Dermis microvascular lymphatic vessel endothelial cell (primary cell): Measurements from ENCODE around the gene HOXA13. TPM values are rescaled to one million over a fixed set of nuclear protein-coding genes. Genes with fewer than 3 reads are reported as not detected.

ENCODE experiments used
- DNase-seq, 2 donors: peaks; one replicate each; pipeline versions ENCODE4 v3.0.0 to v3.0.0-alpha.2; 2010; ENCODE audit warnings: low read depth in 2 of 2
- total RNA-seq: library from RNA; depleted of rRNA; stranded (reverse); fragments of >200 nt; gene quantifications from 2 replicates; pipeline ENCODE4 v1.2.1, GENCODE V29; 2014

The HOXA13 gene
- total RNA-seq, 1 donor from 2014 or later, result not detected

DNA sequence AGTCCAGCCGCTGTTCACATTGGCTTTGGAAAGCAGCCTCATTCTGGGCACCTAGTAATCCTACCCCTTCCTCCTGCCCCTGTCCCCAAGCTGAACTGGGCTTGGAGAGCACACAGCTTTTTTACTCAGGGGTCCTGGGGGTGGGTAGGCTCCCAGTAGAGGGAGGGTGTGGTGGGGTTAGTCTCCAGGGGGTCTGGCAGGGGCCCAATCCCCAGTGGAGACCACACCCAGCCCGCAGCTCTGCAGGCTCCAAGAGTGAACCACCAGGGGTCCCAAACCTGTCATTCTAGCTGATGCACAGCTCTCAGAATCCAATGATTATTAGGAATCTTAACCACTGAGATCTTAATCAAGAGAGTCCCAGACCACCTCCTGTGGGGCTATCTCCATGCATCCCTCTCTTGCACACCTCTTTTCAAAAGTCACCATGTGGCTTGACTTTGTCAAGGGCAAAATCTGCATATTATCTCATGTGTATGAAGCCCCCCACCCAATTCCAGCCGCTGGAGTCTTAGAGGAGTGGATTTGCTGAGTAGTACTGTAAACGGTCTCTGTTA is 17.5 kb downstream of the HOXA13 start:
- no peak for DNase-seq

DNA sequence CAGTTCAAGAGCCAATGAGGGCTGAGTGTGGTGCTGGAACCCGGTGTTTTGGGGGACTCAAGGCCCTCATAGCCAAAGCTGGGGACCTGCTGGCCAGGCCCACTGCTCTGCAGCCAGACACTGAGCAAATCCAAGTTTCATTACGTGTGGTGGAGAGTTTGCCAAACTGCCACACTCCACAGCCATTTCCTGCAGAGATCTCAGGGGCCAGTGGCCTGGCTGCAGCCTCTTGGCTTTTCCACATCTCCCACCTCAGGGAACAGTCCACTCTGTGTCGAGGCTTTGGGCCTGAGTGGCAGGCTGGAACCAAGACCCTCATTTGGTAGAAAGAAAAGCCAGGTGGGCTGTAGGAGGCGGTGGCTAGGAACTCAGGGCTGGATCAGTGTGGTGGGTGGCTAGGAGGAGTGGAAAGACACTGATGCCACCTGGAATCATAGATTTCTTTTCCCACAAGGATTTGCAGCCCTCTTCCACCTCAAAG is 18.1 kb downstream of the HOXA13 start:
- no peak for DNase-seq

DNA sequence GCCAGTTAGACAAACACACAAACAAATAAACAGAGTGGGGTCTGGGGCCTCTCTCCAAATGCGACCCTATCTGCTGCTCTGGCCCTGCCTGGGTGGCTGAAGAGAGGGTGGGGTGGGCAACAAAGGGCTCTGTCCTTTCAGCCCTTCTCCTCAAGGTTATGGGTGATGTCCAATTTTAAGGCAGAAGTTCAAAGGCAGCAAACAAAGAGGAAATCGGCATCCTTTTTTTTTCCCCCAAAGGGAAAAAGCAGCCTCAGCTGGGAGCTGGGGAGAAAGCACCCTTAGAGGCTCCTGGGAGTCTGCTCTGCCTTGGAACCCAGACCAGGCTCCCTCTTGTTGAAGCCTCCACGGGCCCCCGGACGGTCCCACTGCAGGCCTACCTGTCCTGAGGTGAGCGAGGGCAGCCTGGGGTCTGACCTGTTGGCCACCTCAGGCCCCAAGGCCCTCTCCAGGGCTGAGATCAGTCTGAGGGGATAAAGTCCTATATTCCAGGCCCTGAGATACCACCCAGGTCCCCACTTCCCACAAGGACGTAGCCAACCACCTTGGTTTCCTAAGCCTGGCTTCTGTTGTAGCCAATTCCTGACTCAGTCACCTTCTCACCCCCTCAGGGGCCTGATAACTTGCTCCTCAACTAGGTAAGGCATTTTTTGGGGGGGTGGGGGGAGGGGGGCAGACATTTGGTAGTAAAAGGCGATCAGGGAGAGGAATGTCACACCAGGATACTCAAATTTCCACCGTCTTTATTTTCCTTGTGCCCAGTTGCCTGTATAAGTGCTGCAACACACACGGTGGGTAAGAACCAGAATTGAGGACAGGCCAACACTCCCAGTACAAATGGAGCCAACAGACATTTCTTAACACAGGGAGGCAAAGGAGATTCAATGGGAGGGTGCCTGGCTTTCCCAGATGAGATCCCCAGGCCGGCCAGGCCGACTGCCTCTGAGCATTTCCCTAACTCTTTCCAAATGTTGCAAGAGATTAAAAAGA is 19.2 kb downstream of the HOXA13 start:
- DNase-seq, result no peak

DNA sequence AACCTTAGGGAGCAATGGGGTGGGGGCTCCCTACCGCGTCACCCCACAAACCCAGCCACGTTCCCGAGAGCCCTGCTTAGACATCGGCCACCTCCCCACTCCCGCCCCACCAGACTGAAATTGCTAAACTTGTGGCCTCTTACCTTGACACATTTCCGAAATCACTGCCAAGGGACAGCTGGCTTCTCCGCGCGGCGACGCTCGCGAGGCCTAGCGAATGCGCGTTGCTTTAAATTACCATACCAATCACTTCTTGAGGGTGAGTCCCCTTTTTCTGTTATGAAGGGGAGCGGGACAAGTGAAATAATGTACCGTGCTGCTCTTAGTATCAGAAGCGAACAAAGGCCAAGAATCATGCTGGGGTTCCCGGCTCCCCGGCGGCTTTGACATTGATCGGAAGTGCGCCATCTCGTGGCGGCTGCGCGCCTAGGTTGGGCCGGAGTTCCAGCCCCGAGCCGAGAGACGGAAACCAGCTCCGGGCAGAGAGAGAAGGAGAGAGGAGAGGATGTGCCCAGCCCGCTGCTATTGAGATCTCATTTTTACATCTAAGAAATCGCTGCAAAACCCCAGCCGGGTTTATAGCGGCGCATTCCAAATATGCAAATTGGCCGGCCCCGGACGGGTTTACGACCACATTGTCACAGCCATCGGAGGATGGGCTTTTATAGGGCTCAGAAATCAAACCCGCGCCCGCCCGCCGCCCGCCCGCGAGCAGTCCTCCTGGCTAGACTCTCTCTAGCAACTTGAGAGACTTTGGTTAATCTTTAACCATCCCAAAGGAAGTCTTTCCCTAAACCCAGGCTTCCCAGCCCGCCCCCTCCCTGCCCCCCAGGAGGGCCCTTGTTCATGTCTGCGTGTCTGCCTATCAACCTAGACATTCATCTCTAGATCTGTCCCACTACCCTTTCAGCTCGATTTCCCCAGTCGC is 20.1 kb downstream of the HOXA13 start:
- peak; percentile 30 to 71 for DNase-seq

DNA sequence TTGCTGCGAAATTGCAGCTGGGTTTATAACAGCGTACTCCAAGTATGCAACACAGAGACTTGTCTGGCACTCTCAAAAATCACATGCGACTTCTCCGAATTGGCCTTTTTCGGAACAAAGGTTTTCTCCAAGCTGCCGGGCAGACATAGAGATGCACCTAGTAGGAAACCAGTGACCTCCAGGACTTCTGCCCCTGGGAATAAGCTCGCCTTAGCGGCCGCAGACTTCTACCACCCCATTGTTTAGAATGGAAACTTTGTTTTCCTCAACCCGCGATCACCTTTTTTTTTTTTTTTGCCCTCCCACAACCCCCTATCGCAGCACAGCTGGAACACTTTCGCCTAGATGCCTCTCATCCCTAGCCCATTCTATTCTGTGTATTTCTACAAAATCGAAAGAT is 20.9 kb downstream of the HOXA13 start:
- DNase-seq, result no peak

DNA sequence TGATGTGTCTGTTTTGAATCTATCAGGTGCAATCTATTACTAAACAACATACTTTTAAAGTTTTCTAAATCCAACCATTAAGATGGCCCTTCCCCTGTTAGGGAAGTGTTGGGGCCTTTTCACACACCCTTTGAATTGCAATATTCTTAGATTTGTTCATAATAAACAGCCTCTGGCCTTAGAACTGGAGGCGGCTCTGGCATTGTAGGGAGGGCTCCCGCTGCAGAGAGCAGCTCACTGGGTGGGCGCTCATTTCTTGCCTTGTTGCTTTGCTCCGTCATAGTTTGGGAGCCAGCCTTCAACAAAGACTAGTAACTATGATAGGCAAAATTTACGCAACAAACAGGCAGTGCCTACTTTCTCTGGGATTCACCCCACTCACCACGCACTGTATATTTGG is 21.5 kb downstream of the HOXA13 start:
- DNase-seq, result no peak

DNA sequence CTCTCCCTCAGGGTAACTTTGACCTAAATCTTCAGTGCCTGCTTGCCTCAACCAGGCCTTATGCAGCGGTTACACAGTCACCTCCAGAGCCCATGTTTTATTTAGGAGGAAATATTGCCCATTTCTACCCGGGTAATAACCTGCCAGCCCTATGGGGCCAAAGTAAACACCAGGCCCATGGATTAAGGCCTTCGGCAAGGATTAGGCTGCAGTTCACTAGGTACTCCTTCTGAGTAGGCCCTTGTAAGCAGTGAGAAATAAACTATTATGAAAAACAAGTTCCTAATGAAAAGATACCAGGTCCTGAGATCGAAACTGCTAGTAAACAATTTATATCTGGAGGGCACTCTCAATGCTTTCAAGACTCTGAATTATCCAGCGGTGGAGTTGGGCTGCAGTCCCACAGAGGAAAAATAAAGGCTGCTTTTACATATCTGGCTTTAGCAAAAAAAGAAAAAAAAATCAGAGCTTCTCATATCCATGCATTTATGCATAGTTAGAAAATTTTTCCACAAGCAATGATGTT is 22.0 kb downstream of the HOXA13 start:
- DNase-seq, result no peak

DNA sequence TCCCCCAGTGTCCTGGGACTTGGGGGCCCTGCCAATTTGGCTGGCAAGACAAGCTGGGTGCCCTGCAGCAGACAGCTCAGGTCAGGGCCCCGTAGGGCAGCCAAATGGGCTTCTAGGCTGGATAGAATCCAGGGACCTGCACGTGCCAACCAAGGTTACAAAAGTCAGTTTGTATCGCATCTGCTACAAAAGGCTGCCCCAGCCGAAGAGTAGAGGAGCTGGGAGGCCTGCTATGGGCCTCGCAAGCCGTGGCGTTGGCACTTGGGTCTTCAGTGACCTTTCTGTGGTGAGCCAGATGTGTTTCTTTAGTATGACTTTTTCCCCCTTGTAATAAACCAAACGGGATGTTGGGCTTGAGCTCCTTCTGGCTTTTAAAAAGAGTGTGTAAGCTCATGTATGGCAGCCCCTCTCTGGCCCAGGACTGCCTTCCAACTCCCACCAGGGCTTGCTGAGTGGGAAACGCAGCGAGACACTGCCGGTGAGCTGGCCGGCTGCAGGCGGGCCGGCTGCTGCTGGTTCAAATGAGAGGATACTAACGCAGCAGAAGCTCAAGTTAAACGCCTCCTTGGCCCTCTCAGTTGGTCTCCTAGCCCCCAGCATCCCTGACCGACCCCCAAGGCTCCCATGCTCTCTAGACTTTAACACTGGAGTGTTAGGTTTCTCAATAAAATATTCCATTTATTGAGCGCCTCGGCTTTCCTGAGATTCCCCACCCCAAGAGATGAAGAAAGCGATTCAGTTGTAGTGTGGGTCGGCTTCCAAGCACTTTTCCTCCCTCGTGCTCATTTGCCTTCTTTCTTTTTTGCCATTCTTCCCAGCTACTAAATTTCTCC is 22.7 kb downstream of the HOXA13 start:
- no peak for DNase-seq

DNA sequence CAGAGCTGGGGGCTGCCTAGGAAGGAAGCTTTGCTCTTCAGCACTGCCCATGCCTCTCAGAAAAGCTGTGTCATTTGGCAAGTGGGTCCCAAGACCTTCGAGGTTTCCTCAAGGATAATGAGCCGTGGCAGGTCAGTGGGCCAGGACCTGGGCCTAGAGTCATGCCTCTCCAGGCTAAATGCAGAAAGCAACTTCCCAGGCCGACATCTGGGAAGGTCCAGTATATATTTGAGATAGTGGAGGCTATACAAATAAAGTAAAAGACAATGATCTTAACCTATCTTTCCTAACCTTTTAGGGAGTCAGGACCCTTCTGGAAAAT is 23.4 kb downstream of the HOXA13 start:
- DNase-seq, result no peak

DNA sequence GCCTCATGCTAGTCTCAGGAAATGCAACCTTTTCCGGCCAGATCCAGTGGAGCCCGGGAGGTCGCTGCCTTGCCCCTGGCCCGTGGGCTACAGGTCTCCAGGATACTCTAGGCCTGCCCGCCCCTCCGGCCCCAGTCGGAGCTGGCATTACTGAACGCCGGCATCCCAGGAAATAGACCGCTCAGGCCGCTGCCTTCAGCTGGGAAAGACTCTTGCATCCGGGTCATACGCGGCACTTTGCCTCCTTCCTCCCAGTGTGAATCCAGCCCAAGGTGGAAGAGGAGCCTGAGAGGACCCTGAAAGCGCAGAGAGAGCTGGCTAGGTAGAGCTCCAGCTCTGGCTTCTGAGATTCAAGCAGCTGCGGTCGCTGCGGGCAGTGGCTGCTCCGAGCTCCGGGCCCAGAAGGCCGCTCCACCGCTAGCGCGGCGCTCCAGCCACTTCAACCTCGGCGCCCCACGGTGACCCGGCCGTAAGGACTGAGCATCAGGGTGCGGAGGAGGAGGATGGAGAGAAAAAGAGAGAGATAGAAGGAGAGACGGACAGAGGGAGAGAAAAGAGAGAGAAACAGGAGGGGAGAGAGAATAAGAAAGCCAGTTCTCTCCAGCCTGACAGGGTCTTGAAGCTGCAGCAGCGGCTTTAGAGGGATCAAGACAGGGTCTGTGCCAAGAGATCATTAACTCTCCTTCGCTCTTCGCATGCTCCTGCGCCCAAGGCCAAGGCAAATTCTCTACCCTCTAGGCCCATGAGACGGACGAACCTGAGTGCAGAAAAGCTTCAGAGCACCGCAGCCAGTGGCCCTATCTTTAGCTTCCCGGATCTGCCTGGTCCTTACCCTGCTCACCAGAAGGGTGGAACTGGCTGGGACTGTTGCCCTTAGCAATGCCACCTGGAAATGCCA is 24.0 kb downstream of the HOXA13 start:
- no peak for DNase-seq

DNA sequence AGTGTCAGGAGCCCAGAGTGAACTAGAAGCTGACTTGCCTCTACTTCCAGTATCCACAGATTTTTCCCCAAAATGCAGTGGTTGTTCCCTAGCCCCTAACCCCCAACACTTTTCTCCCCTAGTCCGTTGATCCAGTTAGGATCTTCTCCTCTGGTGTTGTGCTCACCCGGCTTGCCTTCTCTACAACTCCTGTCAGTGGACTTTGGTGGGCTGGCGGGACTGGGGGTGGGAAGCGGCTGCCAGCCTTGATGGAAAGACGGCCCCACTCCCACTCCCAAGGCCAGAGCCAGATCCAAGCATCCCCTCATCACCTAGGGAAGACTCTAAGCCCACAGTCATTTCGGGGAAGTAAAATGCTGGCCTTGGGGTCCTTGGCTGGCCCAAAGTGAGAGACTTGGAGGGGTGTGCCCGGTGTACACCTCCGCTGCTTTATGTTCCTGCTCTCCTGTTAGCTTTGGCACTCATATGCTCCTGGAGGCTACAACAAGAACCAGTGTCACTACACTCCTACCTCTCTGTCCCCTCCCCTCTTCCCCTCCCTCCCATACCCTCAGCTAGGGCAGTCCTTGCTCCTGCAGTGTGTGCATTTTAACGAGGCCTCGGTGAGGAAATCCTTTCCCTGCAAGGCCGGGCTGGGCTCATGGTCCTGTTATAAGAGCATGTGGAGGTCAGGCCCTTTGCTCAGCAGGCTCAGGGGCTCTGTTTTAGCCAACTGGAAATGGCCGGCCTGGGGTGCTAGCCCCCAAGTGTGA is 24.8 kb downstream of the HOXA13 start:
- no peak for DNase-seq

DNA sequence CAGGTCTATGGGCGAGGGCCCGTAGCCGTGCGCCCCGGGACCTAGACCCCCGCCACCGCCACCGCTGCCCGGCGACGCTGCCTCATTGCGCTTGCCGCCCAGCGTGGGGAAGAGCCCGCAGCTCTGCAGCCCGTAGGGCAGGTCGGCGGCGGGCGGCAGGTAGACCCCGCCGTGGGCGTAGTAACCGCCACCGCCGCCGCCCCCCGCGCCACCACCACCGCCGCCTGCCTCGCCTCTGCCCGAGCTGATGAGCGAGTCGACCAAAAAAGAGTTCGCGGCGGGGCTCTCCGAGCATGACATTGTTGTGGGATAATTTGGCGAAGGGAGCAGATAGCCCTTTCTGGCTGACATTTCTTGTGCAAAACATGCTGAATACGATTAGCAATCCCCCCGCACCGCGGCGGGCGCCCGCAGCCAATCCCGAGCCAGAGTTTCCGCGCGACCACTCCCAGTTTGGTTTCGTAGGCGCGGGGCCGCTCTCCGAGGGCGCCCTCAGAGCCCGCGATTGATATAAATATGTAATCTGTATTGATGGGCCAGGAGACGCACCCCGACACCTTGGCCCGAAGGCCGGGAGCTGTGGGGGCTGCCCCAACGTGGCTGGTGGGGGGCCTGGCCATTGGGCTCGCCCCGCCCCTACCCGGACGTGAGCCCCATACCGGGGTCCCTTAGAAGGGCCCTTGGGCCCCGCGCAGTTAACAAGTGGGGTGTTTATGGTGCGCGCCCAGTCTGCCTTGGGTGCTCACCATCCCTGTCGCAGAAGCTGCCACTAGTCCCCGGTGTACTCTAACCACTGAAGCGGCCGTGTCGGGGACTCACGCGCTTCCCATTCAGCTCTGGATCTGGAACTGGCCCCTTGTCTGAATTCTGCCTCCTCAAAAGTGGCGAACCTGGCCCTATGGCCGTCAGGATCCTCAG is 25.7 kb downstream of the HOXA13 start, which contains the start of gene HOXA10:
Gene HOXA10 (minus strand): TSS at position 365 of the 918 bp plus-strand sequence. CDS start 14 bp downstream, at position 351.
- peak in 1 of 2 donors; percentile 54 for DNase-seq

DNA sequence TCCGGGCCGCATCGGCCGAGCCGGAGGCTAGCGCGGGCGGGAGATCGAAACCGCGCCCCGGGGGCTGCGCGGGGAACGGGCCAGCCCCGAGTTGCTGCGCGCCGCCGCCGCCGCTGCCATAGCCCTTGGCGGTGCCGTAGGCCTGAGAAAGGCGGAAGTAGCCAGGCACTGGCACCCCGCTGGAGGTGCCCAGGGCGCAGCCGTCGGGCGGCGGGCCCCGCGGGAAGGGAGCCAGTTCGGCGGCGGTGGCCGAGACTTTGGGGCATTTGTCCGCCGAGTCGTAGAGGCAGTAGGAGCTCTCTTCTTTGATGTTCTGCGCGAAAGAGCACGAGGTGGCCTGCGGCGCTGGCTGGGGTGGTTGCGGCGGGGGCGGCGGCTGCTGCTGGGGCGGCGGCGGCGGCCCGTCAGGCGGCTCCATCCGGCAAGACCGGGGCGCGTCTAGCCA is 26.4 kb downstream of the HOXA13 start:
- no peak for DNase-seq

DNA sequence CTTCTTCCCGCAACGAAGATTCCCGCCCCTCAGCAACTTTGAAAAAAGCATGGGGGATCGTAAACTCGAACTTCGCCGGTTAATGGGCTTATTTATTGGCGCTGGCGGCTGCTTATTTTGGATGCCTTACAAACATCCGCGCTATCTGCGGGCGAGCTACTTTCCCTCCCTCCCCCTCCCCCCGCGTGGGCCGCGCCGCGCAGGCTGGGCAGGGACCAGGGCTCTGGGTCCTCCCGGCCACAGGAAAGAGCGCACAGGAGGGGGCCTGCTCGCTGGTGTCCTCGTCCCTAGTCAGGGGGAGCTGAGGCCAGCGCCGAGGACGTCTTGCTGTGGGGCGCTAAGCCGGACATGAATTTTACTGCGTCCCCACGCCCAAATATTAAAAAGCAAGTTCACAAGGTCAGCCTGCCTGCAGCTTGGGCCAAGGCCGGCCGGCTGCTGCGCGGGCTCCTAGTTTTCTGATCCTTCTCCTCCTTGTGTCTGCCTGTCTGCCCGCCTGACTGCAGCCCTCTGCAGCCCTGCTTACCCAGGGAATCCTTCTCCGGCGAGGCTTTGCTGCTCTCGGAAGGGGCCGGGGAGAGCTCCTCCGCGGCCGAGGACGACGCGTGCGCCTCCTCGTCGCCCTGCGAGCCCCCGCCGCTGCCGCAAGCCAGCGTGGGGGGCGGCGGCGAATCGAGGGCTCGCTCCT is 26.9 kb downstream of the HOXA13 start:
- DNase-seq, result peak in 1 of 2 donors; percentile 50

DNA sequence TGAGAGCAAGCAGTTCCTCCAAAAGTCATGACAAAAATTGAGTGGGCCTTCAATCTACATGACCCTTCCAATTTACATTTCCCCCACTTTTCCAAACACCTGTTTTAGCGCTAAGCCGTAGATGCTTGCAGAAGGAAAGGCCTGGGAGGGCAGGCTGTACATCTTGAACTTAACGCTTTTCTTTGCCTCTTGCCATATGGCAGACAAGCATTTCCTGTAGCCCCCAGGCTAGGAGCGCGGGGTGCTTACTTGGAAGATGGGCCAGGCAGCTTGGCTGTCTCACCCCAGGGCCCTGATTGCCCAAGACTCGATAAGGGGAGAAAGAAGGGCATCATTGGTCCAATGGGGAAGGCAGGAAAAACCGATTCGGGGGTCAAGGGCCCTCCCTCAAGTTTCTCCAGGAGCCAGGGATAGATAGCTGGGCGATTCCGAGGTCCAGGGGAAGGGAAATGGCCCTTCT is 27.5 kb downstream of the HOXA13 start:
- DNase-seq, result no peak

DNA sequence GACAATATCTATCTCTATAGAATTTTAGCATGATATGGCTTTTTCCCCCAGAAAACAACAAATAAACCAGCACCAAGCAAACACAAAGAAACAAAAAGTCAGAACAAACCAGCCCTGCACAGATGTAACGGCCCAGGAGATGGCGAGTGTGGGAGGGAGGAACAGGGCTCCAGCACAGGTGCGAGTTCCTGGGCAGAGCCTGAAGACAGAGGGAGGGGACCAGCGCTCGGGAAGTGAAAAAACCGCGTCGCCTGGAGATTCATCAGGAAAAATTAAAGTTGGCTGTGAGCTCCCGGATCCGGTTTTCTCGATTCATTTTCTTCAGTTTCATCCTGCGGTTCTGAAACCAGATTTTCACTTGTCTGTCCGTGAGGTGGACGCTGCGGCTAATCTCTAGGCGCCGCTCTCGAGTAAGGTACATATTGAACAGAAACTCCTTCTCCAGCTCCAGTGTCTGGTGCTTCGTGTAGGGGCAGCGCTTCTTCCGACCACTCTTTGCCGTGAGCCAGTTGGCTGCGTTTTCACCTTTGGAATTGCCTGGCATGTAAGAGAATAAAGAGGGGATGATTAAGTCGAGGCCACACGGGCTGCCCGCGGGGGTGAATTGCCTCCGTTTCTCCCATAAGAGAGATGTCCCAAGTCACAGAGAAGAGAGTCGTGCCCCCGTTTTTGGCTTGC is 28.1 kb downstream of the HOXA13 start:
- peak in 1 of 2 donors; percentile 20 for DNase-seq
